Fibroblast of pulmonary artery (primary cell): ENCODE results near the gene GJE1.
"Not testable (repeated sequence)": the region's sequence is repeated elsewhere in the genome, so short reads cannot be mapped to it uniquely, and the experiment has no call there.

Source experiments
- DNase-seq: peaks from one replicate; pipeline ENCODE4 v3.0.0-alpha.2; 2010; ENCODE audit warnings: low read depth
- H3K4me3 ChIP-seq: replicated peaks from 2 replicates; pipeline ENCODE4 v1.5.1; 2011; ENCODE audit warnings: low read depth, mild to moderate bottlenecking, control low read depth, low read length, moderate library complexity
- CTCF ChIP-seq: IDR thresholded peaks from 2 replicates; pipeline ENCODE4 v1.5.1; 2011; ENCODE audit warnings: mild to moderate bottlenecking, control low read depth, low read length, inconsistent platforms; ENCODE audit errors: missing control alignments

Gene GJE1

GRCh38 chr6:142153196-142153595 is 20.5 kb downstream of the GJE1 start:
- H3K4me3 ChIP-seq, result no peak overlapping the region
- TF ChIP-seq CTCF, result no peak
- no peak for DNase-seq

- TF ChIP-seq CTCF, result no peak
- H3K4me3 ChIP-seq, result no peak overlapping the region
- no peak for DNase-seq
These were observed 21.6 kb downstream of the GJE1 start for GRCh38 chr6:142154336-142154735.

- DNase-seq, result peak; percentile 13
- no peak for TF ChIP-seq CTCF
- no peak overlapping the region for H3K4me3 ChIP-seq
These were observed 22.4 kb downstream of the GJE1 start for GRCh38 chr6:142155091-142155490.

GRCh38 chr6:142155895-142156757 is 23.4 kb downstream of the GJE1 start:
- DNase-seq, result peak; percentile 60
- H3K4me3 ChIP-seq, result peak overlapping the region; percentile 21
- TF ChIP-seq CTCF, result peak; percentile 39

- DNase-seq, H3K4me3 ChIP-seq: not testable (repeated sequence)
These were observed 24.0 kb downstream of the GJE1 start for GRCh38 chr6:142156758-142157068.

- no peak overlapping the region for H3K4me3 ChIP-seq
- TF ChIP-seq CTCF, result no peak
These were observed 30.1 kb downstream of the GJE1 start for GRCh38 chr6:142162780-142163179.

GRCh38 chr6:142165227-142165626 is 32.5 kb downstream of the GJE1 start:
- no peak overlapping the region for H3K4me3 ChIP-seq
- DNase-seq, result no peak
- no peak for TF ChIP-seq CTCF

More at GRCh38 chr6:142162780-142163179, 30.1 kb downstream of the GJE1 start:
- no peak for DNase-seq
